Measurements from ENCODE around the gene APC. TPM values are rescaled to one million over a fixed set of nuclear protein-coding genes. Genes with fewer than 3 reads are reported as not detected.
"Not testable (repeated sequence)": the region's sequence is repeated elsewhere in the genome, so short reads cannot be mapped to it uniquely, and the experiment has no call there.

APC gene
- polyA plus RNA-seq, 12 donors: 24.7 to 31.8 (median 27.5) TPM; not detected in 1

GRCh38 chr5:112854651-112855050, 117.0 kb downstream of the APC start:
- DNase-seq: no peak

DNA sequence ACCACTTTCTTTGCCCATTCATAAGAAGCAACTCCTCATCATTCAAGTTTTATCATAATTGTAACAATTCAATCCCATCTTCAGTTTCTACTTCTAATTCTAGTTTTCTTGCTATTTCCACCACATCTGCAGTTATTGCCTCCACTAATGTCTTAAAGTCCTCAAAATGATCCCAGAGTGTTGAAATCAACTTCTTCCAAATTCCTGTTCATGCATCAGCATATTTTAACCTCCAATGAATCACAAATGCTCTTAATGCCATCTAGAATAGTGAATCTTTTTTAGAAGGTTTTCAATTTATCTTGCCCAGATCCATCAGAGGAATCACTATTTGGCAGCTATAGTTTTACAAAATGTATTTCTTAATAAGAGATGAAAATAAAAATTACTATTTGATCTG, 120.2 kb downstream of the APC start:
- no peak for DNase-seq

- DNase-seq: not testable (repeated sequence)
Observed at GRCh38 chr5:112860571-112860928, 122.9 kb downstream of the APC start.

DNA sequence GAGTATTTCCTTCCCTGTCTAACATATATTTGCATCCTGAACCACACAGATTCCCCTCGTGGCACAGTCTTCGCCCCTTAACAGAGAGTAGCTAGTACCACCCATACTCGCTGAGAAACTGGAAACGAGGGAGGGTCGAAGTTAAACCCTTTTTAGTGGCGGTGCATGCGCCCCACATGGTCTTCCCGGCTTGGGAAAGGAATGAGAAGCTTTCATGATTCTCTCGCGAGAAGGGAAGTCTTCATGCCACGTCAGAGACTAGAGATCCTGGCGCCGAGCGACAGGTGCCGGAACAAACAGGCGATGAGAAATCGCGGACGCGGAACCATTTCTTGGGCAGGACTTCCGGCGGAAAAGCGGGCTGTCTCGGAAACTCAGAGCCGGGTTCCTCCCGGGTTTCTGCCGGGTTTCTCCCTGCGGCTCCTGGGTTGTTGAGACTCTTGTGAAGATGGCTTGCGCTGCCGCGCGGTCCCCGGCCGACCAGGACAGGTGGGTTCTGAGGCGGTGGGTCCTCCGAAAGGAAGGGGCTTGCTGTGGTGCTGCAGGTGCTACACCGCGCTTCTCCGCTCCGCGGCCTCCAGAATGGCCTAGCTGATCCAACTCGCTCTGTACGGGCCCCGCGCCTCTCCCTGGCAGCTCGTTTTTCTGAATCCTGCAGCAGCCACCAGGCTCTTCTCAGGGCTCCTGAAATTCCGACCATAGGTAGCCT, 123.4 kb downstream of the APC start, which contains the start of gene SRP19:
SRP19 (plus strand) TSS at position 359 of the 709 bp plus-strand sequence; CDS start at position 449, 90 bp downstream.
- DNase-seq: peak; percentile 98

DNA sequence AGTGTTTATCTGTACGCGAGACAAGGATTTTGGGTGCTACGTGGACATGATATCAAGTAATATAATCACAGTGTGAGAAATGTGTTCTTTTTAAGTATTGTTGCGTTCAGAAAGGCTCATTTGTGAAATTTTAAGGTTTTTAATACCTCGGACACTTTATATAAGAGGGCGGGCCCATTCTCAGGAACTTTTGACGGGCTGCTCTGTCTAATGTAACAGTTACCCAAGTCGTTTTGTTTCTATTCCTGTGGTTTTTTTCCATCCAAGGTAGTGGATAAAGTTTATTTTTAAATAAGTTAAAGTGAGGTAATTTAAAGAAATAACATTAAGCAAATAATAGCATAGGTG, 123.9 kb downstream of the APC start:
- no peak for DNase-seq

DNA sequence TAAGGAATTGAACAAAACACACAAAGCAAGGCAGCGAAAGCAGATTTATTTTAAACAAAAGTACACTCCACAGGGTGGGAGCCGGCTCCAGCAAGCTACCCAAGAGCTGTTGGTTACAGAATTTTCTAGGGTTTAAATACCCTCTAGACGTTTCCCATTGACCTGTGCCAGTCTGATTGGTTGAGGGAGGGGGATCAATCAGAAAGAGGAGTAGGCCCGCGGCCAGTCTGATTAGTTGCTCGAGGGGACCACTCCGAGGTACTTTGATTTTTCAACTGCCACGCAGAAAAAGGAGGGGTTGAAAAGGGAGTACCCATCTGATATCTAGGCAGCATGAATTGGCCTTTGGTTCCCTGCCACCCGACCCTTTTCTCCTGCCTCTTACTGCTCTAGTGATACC, 124.4 kb downstream of the APC start:
- DNase-seq: no peak

DNA sequence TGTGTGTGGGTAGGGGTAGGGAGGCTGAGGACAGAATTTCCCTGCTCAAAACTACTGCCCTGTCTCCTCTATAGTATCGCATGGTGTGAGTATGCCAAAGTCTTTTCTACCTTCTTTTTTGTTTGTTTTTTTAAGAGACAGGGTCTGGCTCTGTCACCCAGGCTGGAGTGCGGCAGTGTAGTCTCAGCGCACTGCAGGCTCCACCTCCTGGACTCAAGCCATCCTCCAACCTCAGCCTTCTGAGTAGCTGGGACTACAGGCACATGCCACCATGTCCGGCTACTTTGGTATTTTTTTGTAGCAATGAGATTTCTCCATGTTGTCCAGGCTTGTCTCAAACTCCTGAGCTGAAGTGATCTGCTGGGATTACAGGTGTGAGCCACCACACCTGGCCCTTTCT, 125.9 kb downstream of the APC start:
- DNase-seq: no peak

DNA sequence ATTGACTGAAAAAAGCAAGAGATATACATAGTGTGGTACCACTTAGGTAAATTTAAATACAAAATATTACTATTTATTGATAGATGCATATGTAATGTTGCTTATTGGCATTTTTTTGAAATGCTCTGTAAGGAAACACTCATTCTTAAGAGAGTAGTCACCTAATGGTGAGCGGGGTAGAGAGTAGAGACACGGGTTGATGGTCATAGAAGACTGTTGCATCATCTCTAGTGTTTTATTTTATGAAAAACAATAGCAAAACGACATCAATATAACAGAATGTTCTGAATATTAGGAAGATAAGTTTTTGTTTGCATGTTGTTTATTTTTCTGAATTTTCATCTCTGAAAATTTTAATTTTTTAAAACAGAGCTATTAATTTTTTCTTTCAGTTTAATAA, 127.4 kb downstream of the APC start:
- DNase-seq: no peak

- DNase-seq: no peak
Observed at GRCh38 chr5:112866739-112867138, 129.1 kb downstream of the APC start.

GRCh38 chr5:112867411-112867810, 129.7 kb downstream of the APC start:
- no peak for DNase-seq

DNA sequence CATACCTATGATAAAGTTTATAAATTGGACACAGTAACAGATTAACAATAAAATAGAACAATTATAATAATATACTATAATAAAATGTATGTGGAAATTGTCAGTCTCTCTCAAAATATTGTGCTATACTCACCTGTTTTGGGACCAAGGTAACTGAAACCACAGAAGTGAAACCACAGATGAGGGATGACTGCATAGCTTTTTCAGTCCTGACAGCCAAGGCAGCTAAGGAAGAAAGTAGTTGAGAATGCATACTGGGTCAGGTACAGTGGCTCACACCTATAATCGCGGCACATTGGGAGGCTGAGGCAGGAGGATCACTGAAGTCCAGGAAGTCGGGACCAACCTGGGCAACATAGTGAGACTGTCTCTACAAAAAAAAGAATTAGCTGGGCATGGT, 132.3 kb downstream of the APC start:
- no peak for DNase-seq

- no peak for DNase-seq
Observed at GRCh38 chr5:112870966-112871365, 133.3 kb downstream of the APC start.

GRCh38 chr5:112876362-112876761, 138.7 kb downstream of the APC start:
- DNase-seq: no peak

- no peak for DNase-seq
Observed at GRCh38 chr5:112878101-112878500, 140.4 kb downstream of the APC start.

GRCh38 chr5:112878760-112879159, 141.1 kb downstream of the APC start:
- no peak for DNase-seq

GRCh38 chr5:112880219-112880964, 142.7 kb downstream of the APC start:
- peak; percentile 32 for DNase-seq

- DNase-seq: no peak
Observed at GRCh38 chr5:112883192-112883591, 145.5 kb downstream of the APC start.

DNA sequence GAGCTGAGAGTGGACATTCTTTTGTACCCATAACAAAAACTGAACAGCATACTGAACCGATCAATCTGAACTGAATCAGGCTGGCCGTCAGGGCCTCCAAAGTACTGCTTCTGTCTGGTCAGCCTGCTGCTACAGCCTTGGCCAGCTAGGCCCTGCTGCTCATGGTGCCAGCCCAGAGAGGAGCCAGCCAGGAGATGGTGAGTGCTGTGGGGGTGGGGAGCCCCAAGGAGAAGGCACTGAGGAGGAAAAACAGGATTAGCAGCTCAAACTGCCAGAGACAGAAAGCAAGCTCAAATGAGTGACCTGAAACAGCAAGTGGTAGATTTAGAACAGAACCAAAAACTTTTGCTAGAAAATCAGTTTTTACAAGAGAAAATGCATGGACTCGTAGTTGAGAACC, 147.3 kb downstream of the APC start:
- DNase-seq: no peak

- DNase-seq: no peak
Observed at GRCh38 chr5:112886975-112887374, 149.3 kb downstream of the APC start.

GRCh38 chr5:112892066-112892465, 154.4 kb downstream of the APC start:
- not testable (repeated sequence) for DNase-seq

DNA sequence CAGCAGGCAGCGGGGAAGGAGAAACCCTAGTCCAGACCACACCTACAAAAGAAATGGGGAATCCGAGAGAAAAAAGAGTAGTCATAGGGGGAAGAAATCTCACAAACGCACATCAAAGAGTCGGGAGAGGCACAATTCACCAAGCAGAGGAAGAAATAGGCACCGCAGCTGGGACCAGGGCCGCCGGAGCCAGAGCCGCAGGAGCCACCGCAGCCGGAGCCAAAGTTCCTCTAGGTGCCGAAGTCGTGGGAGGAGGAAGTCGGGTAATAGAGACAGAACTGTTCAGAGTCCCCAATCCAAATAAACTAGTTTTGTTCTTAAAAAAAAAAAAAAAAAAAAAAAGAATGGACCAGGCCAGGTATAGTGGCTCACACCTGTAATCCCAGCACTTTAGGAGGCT, 155.1 kb downstream of the APC start:
- DNase-seq: no peak

- no peak for DNase-seq
Observed at GRCh38 chr5:112895682-112896081, 158.0 kb downstream of the APC start.
